C4-2B (cell line): Measurements from ENCODE around the gene TMTC1.

Source experiments
- CTCF ChIP-seq: fragments of 450-650 bp; conservative IDR thresholded peaks from 2 replicates; pipeline ENCODE4 v1.5.1; 2017; ENCODE audit warnings: mild to moderate bottlenecking
- ZFX ChIP-seq: fragments of 450-650 bp; IDR thresholded peaks from 2 replicates; pipeline ENCODE4 v1.6.1; 2017

GRCh38 chr12:29503283-29503682 is 280.5 kb downstream of the TMTC1 start:
- TF ChIP-seq CTCF (no peak), ZFX (no peak)
